Smooth muscle cell (in vitro differentiated cells): ENCODE results near the gene EPHA4. TPM values are rescaled to one million over a fixed set of nuclear protein-coding genes. Genes with fewer than 3 reads are reported as not detected.

ENCODE experiments used
- DNase-seq: peaks from one replicate; lab custom pipeline; 2025; ENCODE audit not compliant: unreplicated experiment; lab: John Stamatoyannopoulos, UW
- H2AFZ ChIP-seq: fragments of 200-600 bp; sonication (generic); 2 replicates; pipeline ENCODE4 v1.6.0; 2016; ENCODE audit warnings: antibody characterized with exemption, low read depth, mild to moderate bottlenecking
- H3F3A ChIP-seq: fragments of 200-600 bp; sonication (generic); 2 replicates; pipeline ENCODE4 v1.6.0; 2017; ENCODE audit warnings: antibody characterized with exemption, low read depth
- H3K27ac ChIP-seq: fragments of 200-600 bp; sonication (generic); 2 replicates; pipeline ENCODE4 v1.5.1; 2016; ENCODE audit warnings: low read depth, mild to moderate bottlenecking
- H3K27me3 ChIP-seq: fragments of 200-600 bp; sonication (generic); 2 replicates; pipeline ENCODE4 v1.6.1; 2016; ENCODE audit warnings: low read depth, mild to moderate bottlenecking
- H3K36me3 ChIP-seq: fragments of 200-600 bp; sonication (generic); 2 replicates; pipeline ENCODE4 v1.5.1; 2016; ENCODE audit warnings: low read depth
- H3K4me1 ChIP-seq: fragments of 200-600 bp; sonication (generic); 2 replicates; pipeline ENCODE4 v1.5.1; 2016; ENCODE audit warnings: low read depth
- H3K4me2 ChIP-seq: fragments of 200-600 bp; sonication (generic); 2 replicates; pipeline ENCODE4 v1.6.0; 2016; ENCODE audit warnings: mild to moderate bottlenecking
- H3K4me3 ChIP-seq: fragments of 200-600 bp; sonication (generic); 2 replicates; pipeline ENCODE4 v1.5.1; 2016; ENCODE audit warnings: mild to moderate bottlenecking
- H3K79me2 ChIP-seq: fragments of 200-600 bp; sonication (generic); 2 replicates; pipeline ENCODE4 v1.6.0; 2016; ENCODE audit warnings: low read depth, mild to moderate bottlenecking
- H3K9ac ChIP-seq: fragments of 200-600 bp; sonication (generic); 2 replicates; pipeline ENCODE4 v1.6.0; 2016; ENCODE audit warnings: low read depth
- H3K9me3 ChIP-seq: fragments of 200-600 bp; sonication (generic); replicated peaks from 2 replicates; pipeline ENCODE4 v1.5.1; 2016; ENCODE audit warnings: low read depth
- H4K20me1 ChIP-seq: fragments of 200-600 bp; sonication (generic); 2 replicates; pipeline ENCODE4 v1.6.0; 2016; ENCODE audit warnings: low read depth
- CTCF ChIP-seq: fragments of 200-600 bp; sonication (generic); IDR thresholded peaks from 2 replicates; pipeline ENCODE4 v1.5.1; 2017; ENCODE audit warnings: borderline replicate concordance, mild to moderate bottlenecking, antibody characterized with exemption; ENCODE audit not compliant: insufficient read depth, poor library complexity, severe bottlenecking
- WGBS: methylation state at CpG from one replicate; pipeline ENCODE4 v1.1.7; 2016; ENCODE audit warnings: low lambda C conversion rate; 5-methylcytosine and 5-hydroxymethylcytosine counted together
- polyA plus RNA-seq: library from polyadenylated mRNA; unstranded; fragments of >200 nt; fragmentation: Nextera tagmentation; extraction: Ambion mirVana; gene quantifications from 2 replicates; pipeline ENCODE4 v1.2.1, GENCODE V29; 2016
- total RNA-seq: library from RNA; depleted of rRNA; stranded (reverse); fragments of >200 nt; gene quantifications from 2 replicates; pipeline ENCODE4 v1.2.3, GENCODE V29; 2014

Gene EPHA4
- total and polyA plus RNA-seq, 2 experiments from 2014 or later = 2.8 to 48.3 TPM

DNA sequence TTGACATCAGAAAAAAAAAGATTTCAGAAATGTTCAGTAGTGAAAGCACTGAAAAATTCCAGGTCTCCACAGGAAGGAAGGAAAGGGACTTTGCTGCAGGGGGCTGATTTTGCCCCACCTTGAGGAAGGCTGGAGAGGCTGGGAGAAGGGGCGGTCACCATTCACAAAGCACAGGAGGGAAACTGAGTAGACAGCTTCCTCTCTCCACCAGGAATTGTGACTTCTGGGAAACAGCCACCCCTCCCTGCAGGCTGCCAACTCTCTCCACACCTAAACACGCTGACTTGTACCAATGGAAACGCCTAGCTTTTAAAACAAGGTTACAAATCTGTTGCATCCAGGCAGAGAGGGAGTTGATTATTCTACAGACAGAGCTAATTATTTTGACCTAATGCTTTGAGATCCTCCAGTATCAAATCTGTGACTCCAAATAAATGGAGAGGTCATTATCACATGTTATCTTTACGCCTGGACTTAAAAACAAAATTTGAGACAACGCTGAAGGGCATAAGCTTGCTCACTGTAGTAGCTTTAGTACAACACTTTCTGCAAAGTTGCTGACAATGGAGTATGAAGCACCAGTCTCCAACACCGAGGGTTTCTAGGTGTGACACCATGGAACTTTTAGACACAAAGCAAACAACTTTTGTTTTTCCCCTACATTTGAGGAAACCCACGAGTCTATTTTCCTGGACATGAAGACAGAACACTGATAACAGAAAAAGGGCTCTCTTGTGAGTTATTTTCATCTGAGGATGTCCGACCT lies 42.7 kb downstream of the EPHA4 start:
- Histone ChIP-seq H2AFZ (peak overlapping the region; percentile 34), H3K27ac (peak overlapping the region; percentile 43), H3K4me1 (peaks cover 22% of the 10 kb centered on the region), H3K27me3 (peaks cover 3% of the 10 kb centered on the region), H3K36me3 (no peaks in the 10 kb centered on the region), H3F3A (no peaks in the 10 kb centered on the region), H3K4me2 (peak overlapping the region; percentile 78), H4K20me1 (no peaks in the 10 kb centered on the region), H3K79me2 (no peaks in the 10 kb centered on the region), H3K9ac (peak overlapping the region; percentile 4), H3K4me3 (no peak overlapping the region), H3K9me3 (no peaks in the 10 kb centered on the region)
- no peak for TF ChIP-seq CTCF
- WGBS = 75% methylated on average over 8 of the region's 8 CpGs
- DNase-seq = no peak

GRCh38 chr2:221527776-221528309 lies 44.3 kb downstream of the EPHA4 start:
- H3K27me3 ChIP-seq = peaks cover 5% of the 10 kb centered on the region
- no peak for DNase-seq

DNA sequence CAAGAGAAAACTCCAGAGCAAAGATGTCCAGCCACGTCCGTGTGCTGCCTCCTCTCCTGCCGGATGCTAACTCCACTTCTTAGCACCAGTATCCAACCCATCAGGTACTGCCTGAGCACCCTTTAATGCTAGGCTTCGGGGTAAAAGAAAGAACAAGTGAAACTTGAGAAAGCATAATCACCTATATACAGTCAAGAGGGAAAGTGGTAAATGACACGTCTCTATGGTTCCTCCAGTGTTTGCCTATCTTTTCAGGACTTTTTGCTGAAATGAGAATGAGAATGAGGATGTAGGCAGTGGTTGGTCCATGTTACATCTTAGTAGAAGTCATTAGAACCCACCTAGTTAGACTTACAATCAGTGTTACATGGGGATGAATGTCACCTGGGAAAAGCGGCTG lies 47.9 kb downstream of the EPHA4 start:
- Histone ChIP-seq H3K4me3 (no peak overlapping the region), H3F3A (no peaks in the 10 kb centered on the region), H3K9ac (no peak overlapping the region), H3K4me2 (no peak overlapping the region), H2AFZ (no peak overlapping the region), H3K9me3 (no peaks in the 10 kb centered on the region), H3K27ac (no peak overlapping the region), H3K4me1 (peaks cover 13% of the 10 kb centered on the region), H3K27me3 (peaks cover 5% of the 10 kb centered on the region), H3K36me3 (no peaks in the 10 kb centered on the region), H3K79me2 (no peaks in the 10 kb centered on the region), H4K20me1 (no peaks in the 10 kb centered on the region)
- 97% methylated on average over 6 of the region's 6 CpGs for WGBS
- no peak for TF ChIP-seq CTCF
- DNase-seq = no peak

More at GRCh38 chr2:221527776-221528309, 44.3 kb downstream of the EPHA4 start:
- no peaks in the 10 kb centered on the region for H3K9me3 ChIP-seq
- H3F3A ChIP-seq = no peaks in the 10 kb centered on the region
- H3K4me1 ChIP-seq = peaks cover 22% of the 10 kb centered on the region
- no peaks in the 10 kb centered on the region for H3K36me3 ChIP-seq
- TF ChIP-seq CTCF = no peak
- no peak overlapping the region for H3K9ac ChIP-seq
- WGBS = 60% methylated on average over 5 of the region's 6 CpGs
- H3K4me3 ChIP-seq = no peak overlapping the region
- peak overlapping the region; percentile 2 for H2AFZ ChIP-seq
- H3K79me2 ChIP-seq = no peaks in the 10 kb centered on the region
- peak overlapping the region; percentile 40 for H3K27ac ChIP-seq
- H3K4me2 ChIP-seq = peak overlapping the region; percentile 8
- H4K20me1 ChIP-seq = no peaks in the 10 kb centered on the region
